Nephron progenitor cell (in vitro differentiated cells): Measurements from ENCODE around the gene FAM72A.
"Not testable (repeated sequence)": the region's sequence is repeated elsewhere in the genome, so short reads cannot be mapped to it uniquely, and the experiment has no call there.

Source experiments
- DNase-seq: peaks from one replicate; pipeline ENCODE4 v3.0.0; 2021
- H3K27ac Mint-ChIP-seq: 2 replicates; pipeline ENCODE4 v1.8.0; 2021; ENCODE audit warnings: mild to moderate bottlenecking, moderate library complexity, mixed read lengths
- H3K27me3 Mint-ChIP-seq: 2 replicates; pipeline ENCODE4 v1.8.0; 2021; ENCODE audit warnings: mild to moderate bottlenecking, low read depth, mixed read lengths; ENCODE audit not compliant: poor library complexity
- H3K36me3 Mint-ChIP-seq: 2 replicates; pipeline ENCODE4 v1.8.0; 2021; ENCODE audit warnings: low read depth, mixed read lengths
- H3K4me1 Mint-ChIP-seq: 2 replicates; pipeline ENCODE4 v1.8.0; 2021; ENCODE audit warnings: mixed read lengths
- H3K4me3 Mint-ChIP-seq: 2 replicates; pipeline ENCODE4 v1.8.0; 2021; ENCODE audit warnings: mild to moderate bottlenecking, moderate library complexity, mixed read lengths
- H3K9me3 Mint-ChIP-seq: 2 replicates; pipeline ENCODE4 v1.8.0; 2021; ENCODE audit warnings: mild to moderate bottlenecking, moderate library complexity, mixed read lengths

The FAM72A gene

DNA sequence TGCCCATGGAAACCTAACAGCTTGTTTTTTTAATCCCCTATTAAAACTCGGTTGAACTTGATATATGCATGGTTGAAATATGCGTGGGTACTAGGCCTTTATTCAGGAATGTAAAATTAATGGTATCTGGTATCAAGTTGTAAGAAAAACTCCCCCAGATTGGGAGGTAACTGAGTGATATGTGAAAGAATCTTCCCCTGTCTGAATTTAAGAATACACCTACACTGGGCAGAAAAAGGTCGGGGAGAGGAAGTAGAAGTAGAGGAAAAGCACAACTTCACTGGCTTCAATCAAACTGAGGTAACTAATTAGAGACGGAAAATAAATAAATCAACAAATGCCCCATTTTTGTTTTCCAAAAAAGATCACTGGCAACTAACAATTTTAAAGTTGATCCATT lies 15.8 kb downstream of the FAM72A start:
- not testable (repeated sequence) for H3K27ac Mint-ChIP-seq

DNA sequence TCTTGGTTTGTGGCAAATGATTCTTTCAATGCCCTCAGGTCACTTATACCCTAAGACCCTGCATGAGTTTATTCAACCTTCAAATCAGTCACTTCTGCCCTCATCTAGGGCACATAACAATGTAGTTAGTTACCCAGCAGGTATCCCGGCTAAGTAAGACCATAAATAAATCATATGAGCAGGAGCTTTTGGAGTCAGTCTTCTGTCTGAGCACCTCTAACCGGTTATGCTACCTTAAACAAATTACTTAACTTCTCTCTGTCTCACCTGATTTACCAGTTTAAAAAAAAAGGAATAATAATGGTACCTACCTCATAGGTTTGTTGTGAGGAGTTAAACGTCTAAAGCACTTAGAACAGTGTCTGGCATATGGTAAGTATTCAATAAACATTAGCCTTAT lies 16.9 kb downstream of the FAM72A start:
- H3K4me3 Mint-ChIP-seq, H3K36me3 Mint-ChIP-seq, H3K4me1 Mint-ChIP-seq, DNase-seq, H3K27ac Mint-ChIP-seq, H3K27me3 Mint-ChIP-seq, H3K9me3 Mint-ChIP-seq: not testable (repeated sequence)

More for the DNA sequence above, 15.8 kb downstream of the FAM72A start:
- H3K4me1 Mint-ChIP-seq, H3K4me3 Mint-ChIP-seq, DNase-seq, H3K9me3 Mint-ChIP-seq, H3K36me3 Mint-ChIP-seq, H3K27me3 Mint-ChIP-seq: not testable (repeated sequence)

DNA sequence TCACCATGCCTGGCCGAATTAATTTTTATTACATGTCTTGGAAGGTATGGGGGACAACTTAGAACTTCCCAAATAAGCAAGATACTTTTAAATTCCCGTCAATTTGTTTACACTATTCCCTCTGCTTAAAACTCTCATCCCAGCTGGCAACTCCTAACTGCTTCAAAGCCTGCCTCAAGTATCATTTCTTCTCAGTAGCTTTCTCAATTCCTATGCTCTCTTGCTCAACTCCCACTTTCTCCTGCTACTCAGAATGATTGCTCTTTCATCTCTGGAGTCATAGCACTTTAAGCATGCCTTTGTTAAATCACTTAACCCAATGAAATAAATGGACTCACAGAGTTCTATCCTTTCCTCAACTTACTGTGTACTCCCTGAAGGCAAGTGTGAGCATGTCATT lies 18.9 kb downstream of the FAM72A start:
- DNase-seq, H3K9me3 Mint-ChIP-seq, H3K36me3 Mint-ChIP-seq, H3K4me3 Mint-ChIP-seq, H3K4me1 Mint-ChIP-seq, H3K27ac Mint-ChIP-seq, H3K27me3 Mint-ChIP-seq: not testable (repeated sequence)

DNA sequence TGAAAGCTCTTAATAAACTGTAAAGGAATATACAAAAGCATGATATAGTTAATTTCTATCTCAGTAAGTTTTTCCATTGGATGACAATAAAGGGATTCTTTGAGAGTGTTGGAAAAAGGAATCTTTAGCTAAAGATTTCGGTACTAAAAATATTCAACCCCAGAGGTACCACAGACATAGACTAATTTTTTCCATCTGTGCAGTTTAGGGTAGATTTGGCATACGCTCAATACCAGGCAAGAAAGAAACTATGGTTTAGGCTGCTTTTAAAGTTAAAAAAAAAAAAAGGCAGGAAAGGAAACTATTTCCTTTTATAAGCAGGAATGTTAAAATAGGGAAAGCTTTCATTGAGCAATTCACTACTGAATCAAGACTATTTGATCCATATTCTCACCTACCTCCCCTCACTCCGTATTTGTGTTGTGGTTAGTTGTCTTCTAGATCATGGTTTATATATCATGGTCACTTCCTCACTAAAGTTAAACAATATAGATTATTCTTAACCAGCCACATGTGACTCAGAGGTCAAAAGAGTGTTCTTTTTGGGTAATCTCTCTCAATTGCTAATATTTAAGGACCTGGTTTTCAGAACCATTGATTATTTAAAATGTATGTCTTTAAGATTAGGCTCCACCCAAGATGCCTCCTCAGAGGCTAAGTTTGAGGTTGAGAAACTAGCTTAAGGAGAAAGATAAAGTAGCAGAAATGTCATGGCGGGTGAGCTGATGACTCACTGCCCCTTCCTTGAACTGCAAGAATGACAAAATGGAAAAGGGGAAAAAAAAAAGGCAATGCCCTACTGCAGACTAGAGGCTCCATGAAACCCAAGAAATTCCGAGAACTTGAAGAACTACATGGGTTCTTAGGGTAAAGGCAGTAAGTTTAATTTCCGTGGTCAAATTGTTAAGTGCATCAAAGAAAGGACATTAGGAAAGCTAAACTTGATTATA lies 20.0 kb downstream of the FAM72A start:
- DNase-seq, H3K4me3 Mint-ChIP-seq, H3K9me3 Mint-ChIP-seq, H3K4me1 Mint-ChIP-seq, H3K27me3 Mint-ChIP-seq, H3K36me3 Mint-ChIP-seq, H3K27ac Mint-ChIP-seq: not testable (repeated sequence)

DNA sequence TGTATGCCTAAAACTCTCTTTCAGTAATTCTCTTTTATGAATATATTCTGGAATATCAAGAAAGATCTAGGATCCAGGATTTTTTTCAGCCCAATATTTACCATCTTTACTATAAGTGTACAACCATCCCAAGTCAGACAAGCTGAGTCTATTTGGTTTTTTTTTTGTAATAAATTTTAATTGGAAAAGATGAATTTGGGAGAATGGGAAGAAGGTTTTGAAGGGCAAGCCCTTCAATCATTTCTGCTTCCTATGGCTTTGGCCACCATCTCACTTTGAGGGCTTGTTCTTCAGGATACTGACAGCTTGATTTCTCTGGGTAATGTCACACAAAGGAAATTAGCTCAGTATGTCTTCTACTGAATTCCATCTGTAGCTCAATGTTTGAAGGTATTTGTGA lies 23.0 kb downstream of the FAM72A start:
- not testable (repeated sequence) for H3K36me3 Mint-ChIP-seq, H3K27me3 Mint-ChIP-seq, H3K27ac Mint-ChIP-seq, H3K4me1 Mint-ChIP-seq, DNase-seq, H3K9me3 Mint-ChIP-seq, H3K4me3 Mint-ChIP-seq

DNA sequence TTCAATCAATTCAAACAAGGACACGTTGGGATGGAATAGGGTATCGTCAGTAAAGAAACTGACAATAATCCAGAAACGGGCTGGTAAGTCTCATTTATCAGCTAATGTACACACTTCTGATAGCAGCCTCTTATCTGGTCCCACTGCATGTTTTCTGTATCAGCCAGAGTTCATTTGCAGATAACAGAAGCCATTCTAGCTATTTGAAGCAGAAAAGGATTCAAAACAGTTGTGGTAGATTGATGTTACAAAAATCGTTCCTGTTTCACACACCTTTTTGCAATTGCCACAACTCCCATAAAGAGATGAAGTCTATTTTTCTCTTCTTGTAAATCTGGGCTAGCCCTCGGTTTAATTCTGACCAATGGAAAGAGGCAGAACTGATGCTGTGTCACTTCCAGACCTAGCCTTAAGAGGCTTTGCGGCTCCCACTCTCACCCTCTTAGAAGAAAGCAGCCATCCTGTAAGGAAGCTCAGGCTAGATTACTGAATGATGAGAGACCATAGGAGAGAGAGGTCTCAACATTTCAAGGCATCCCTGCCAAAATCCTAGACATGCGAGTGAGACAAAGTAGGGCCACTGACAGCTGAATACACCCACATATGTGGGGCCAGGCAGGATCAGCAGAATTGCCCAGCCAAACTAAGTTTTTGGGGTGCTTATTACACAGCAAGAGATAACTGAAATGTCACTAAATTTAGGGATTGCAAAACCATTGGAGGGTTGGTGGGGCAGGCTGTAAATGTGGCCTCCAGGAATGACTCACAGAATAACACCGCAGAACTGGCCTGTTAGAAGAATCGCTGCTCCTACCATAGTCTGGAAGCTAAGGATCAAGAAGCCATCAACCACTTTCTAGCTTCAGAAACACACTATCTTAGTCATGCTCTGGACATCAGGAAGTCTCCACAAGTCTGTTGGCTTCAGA lies 24.3 kb downstream of the FAM72A start:
- DNase-seq, H3K27me3 Mint-ChIP-seq, H3K36me3 Mint-ChIP-seq, H3K4me1 Mint-ChIP-seq, H3K9me3 Mint-ChIP-seq, H3K4me3 Mint-ChIP-seq: not testable (repeated sequence)
- peak overlapping the region; percentile 39 for H3K27ac Mint-ChIP-seq

DNA sequence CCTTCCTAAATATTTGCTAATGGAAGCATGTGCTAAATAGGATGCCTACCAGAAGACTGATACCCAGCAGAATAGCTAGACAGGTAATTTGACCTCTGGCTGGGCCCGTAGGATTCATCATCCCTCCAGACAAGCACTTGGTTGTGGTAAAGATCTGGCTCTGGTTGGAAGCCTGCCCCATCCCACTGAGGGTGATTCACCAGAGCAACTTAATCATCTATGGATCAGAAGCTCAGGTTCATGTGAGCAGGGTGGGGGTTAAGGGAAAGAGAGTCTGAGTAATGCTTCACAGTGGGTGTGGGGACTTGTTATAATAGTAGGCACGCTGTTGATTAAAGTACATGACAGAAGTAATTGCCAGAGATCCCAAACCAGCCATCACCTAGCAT lies 26.5 kb downstream of the FAM72A start:
- not testable (repeated sequence) for H3K27me3 Mint-ChIP-seq, H3K36me3 Mint-ChIP-seq, DNase-seq, H3K4me1 Mint-ChIP-seq, H3K4me3 Mint-ChIP-seq, H3K9me3 Mint-ChIP-seq, H3K27ac Mint-ChIP-seq

DNA sequence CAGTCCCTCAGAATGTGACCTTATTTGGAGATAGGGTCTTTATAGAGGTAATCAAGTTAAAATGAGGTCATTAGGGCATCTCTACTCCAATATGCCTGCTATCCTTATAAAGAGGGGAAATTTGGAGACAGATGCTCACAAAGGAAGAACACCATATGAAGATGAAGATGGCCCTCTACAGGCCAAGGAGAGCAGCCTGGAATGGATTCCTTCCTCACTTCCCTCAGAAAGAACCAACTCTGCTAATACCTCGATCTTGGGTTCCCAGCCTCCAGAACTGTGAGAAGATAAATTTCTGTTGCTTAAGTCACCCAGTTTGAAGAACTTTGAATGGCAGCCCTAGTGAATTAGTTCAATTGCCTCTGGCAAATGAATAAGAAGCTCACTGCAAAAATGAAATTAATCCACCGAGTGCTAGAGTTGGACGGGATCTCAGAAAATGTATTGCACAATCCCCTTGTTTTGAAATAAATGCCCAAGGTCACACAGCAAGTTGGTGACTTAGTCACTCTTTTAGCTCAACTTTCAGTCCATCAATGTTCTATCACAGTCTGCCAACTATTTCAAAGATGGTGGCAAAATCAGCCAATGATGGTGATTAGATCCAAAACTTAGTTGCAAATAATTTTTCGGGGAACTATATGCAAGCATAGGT lies 27.1 kb downstream of the FAM72A start:
- H3K4me3 Mint-ChIP-seq, H3K27ac Mint-ChIP-seq, DNase-seq, H3K36me3 Mint-ChIP-seq, H3K9me3 Mint-ChIP-seq, H3K4me1 Mint-ChIP-seq, H3K27me3 Mint-ChIP-seq: not testable (repeated sequence)

DNA sequence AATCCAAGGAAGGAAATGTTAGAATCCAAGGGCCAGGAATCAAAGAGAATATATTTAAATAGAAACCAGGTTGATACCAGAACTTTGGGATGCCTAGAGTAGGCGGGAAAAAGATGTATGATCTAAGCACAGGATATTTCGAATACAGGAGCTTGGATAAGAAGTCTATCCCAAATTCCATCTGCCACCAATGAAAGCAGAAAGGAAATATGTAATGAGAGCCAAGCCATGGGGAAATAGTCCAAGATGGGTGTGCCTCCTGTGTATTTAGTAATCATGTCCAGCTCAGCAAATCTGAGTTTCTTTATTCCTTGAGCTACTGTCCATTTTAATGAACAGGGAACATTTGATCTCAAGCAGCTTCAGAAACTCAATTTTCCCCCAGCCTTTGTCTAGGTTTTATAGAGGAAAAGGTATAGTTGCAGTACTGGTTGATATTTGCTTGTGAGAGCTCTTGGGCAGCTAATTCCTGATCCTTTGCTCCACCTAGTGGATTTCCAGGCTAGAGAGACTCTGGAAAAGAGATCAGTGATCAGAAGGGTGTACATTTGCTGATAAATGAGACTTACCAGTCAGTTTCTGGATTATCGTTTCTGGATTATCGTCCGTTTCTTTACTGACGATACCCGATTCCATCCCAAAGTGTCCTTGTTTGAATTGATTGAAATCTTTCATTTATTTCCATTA lies 28.3 kb downstream of the FAM72A start:
- not testable (repeated sequence) for DNase-seq, H3K27ac Mint-ChIP-seq, H3K4me3 Mint-ChIP-seq, H3K36me3 Mint-ChIP-seq, H3K27me3 Mint-ChIP-seq, H3K4me1 Mint-ChIP-seq, H3K9me3 Mint-ChIP-seq

DNA sequence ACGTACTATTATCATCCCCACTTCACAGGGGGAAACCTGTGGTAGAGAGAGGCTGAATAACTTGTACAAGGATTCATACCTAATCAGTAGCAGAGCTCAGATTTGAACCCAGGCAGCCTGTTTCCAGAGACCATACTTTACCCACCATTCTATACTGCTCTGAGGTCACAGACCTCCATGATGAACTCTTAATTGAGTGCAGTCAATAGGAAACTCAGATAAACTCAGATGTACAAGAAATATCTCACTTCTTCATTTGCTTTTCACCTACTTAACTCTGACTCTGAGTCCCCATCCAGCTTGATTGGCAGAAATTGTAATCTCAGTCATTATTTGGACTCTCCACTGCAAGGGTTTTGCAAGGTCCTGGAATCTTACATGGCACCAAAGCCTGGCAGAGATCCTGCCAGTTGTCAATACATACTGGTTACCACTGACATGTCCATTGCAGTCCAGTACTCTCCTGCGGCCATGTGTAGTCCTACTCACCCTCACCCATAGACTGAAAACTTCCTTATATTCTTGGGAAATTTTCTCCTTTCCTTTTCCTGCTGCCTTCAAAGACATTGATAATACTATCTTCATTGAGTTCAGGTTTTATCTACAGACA lies 29.4 kb downstream of the FAM72A start:
- H3K27ac Mint-ChIP-seq, H3K27me3 Mint-ChIP-seq, DNase-seq, H3K4me3 Mint-ChIP-seq, H3K4me1 Mint-ChIP-seq, H3K9me3 Mint-ChIP-seq, H3K36me3 Mint-ChIP-seq: not testable (repeated sequence)

DNA sequence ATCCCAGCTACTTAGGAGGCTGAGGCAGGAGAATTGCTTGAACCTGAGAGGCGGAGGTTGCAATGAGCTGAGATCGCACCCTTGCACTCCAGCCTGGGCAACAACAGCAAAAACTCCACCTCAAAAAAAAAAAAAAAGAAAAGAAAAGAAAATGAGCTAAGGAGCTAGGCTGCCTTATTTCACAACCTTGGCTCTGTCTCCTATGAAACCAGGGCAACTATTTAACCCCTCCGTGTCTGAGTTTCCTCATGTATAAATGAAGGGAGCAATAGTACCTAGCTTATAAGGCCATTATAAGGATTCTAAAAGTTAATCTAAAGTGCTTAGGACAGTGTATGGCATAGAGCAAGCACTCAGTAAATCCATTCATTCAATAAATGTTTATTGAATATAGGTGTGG lies 32.8 kb downstream of the FAM72A start:
- not testable (repeated sequence) for H3K4me3 Mint-ChIP-seq, H3K4me1 Mint-ChIP-seq, H3K36me3 Mint-ChIP-seq, DNase-seq, H3K27me3 Mint-ChIP-seq, H3K9me3 Mint-ChIP-seq, H3K27ac Mint-ChIP-seq
